Neuronal stem cell (in vitro differentiated cells): Measurements from ENCODE around the gene TMEM87B.

ENCODE experiments used
- DNase-seq: peaks from one replicate; pipeline ENCODE4 v3.0.0-alpha.2; 2013; ENCODE audit warnings: low spot score
- H2AFZ ChIP-seq: one replicate; pipeline ENCODE4 v1.6.1; 2013; ENCODE audit warnings: mild to moderate bottlenecking, low read length, inconsistent platforms
- H2AK5ac ChIP-seq: 2 replicates; pipeline ENCODE4 v1.6.1; 2013; ENCODE audit warnings: low read depth, mild to moderate bottlenecking, inconsistent platforms, low read length, moderate library complexity, mixed read lengths
- H2BK120ac ChIP-seq: 2 replicates; pipeline ENCODE4 v1.6.1; 2013; ENCODE audit warnings: low read depth, mild to moderate bottlenecking, inconsistent platforms, low read length, moderate library complexity, mixed read lengths
- H2BK12ac ChIP-seq: one replicate; pipeline ENCODE4 v1.6.1; 2013; ENCODE audit warnings: low read length, inconsistent platforms
- H2BK15ac ChIP-seq: 2 replicates; pipeline ENCODE4 v1.6.1; 2013; ENCODE audit warnings: mild to moderate bottlenecking, low read length, inconsistent platforms, mixed read lengths
- H2BK5ac ChIP-seq: one replicate; pipeline ENCODE4 v1.6.1; 2013; ENCODE audit warnings: inconsistent platforms, mild to moderate bottlenecking, low read length, moderate library complexity
- H3K14ac ChIP-seq: one replicate; pipeline ENCODE4 v1.6.1; 2013; ENCODE audit warnings: low read length, inconsistent platforms
- H3K18ac ChIP-seq: 2 replicates; pipeline ENCODE4 v1.6.1; 2013; ENCODE audit warnings: low read length, inconsistent platforms
- H3K23ac ChIP-seq: 2 replicates; pipeline ENCODE4 v1.6.1; 2013; ENCODE audit warnings: low read depth, mild to moderate bottlenecking, mixed read lengths, low read length, inconsistent platforms; ENCODE audit not compliant: poor library complexity
- H3K27ac ChIP-seq: replicated peaks from 3 replicates; pipeline ENCODE4 v1.5.1; 2013; ENCODE audit warnings: low read length, inconsistent platforms
- H3K27me3 ChIP-seq, 3 experiments: 2 replicates each; pipeline ENCODE4 v1.6.1; 2013; ENCODE audit warnings: low read length in 3 of 3, mild to moderate bottlenecking in 2 of 3, inconsistent platforms in 1 of 3, low read depth in 1 of 3, mixed read lengths in 1 of 3, moderate library complexity in 1 of 3; ENCODE audit not compliant: control insufficient read depth in 3 of 3, insufficient read depth in 3 of 3
- H3K36me3 ChIP-seq, 2 donors: replicated peaks in 1 of 2; 2 replicates each; pipeline ENCODE4 v1.6.1; 2013; ENCODE audit warnings: low read length in 2 of 2; ENCODE audit not compliant: control insufficient read depth in 2 of 2, insufficient read depth in 2 of 2
- H3K4ac ChIP-seq: 2 replicates; pipeline ENCODE4 v1.6.1; 2013; ENCODE audit warnings: inconsistent platforms, mild to moderate bottlenecking, low read length, moderate library complexity
- H3K4me1 ChIP-seq, 2 donors: 1 replicate in 1 of 2; 2 replicates in 1 of 2; pipeline ENCODE4 v1.6.1; 2013; ENCODE audit warnings: low read length in 2 of 2, low read depth in 1 of 2; ENCODE audit not compliant: control insufficient read depth in 2 of 2, insufficient read depth in 1 of 2
- H3K4me2 ChIP-seq: one replicate; pipeline ENCODE4 v1.6.1; 2013; ENCODE audit warnings: mild to moderate bottlenecking, low read length, inconsistent platforms; ENCODE audit not compliant: insufficient read depth, poor library complexity, severe bottlenecking
- H3K4me3 ChIP-seq, 2 donors: 2 replicates each; pipeline ENCODE4 v1.5.1; 2013; ENCODE audit warnings: low read length in 2 of 2, mild to moderate bottlenecking in 2 of 2, inconsistent platforms in 1 of 2, moderate library complexity in 1 of 2
- H3K79me1 ChIP-seq: one replicate; pipeline ENCODE4 v1.6.1; 2013; ENCODE audit warnings: low read depth, mild to moderate bottlenecking, inconsistent platforms, low read length, moderate library complexity
- H3K9ac ChIP-seq: one replicate; pipeline ENCODE4 v1.6.1; 2013; ENCODE audit warnings: mild to moderate bottlenecking, low read depth, low read length, inconsistent platforms; ENCODE audit not compliant: poor library complexity
- H3K9me3 ChIP-seq, 2 donors: replicated peaks in 1 of 2; 2 replicates each; pipeline versions ENCODE3 to v1.6.1; 2013; ENCODE audit warnings: low read length in 2 of 2, mild to moderate bottlenecking in 2 of 2, inconsistent platforms in 1 of 2, low read depth in 1 of 2, mixed read lengths in 1 of 2, moderate library complexity in 1 of 2; ENCODE audit not compliant: control insufficient read depth in 2 of 2, insufficient read depth in 1 of 2
- H4K8ac ChIP-seq: one replicate; pipeline ENCODE4 v1.6.1; 2013; ENCODE audit warnings: low read depth, mild to moderate bottlenecking, inconsistent platforms, low read length, moderate library complexity
- H4K91ac ChIP-seq: one replicate; pipeline ENCODE4 v1.6.1; 2013; ENCODE audit warnings: low read length, low read depth, mild to moderate bottlenecking, inconsistent platforms; ENCODE audit not compliant: poor library complexity
- WGBS, 2 donors: extraction: QIAGEN DNeasy Blood & Tissue Kit; methylation state at CpG; one replicate each; pipeline ENCODE4 v1.1.7; 2013; ENCODE audit warnings: missing lambda C conversion rate in 2 of 2, mixed read lengths in 1 of 2; ENCODE audit not compliant: insufficient read length in 2 of 2, insufficient replicate concordance in 1 of 2; ENCODE audit errors: extremely low coverage in 2 of 2; 5-methylcytosine and 5-hydroxymethylcytosine counted together

Gene TMEM87B

DNA sequence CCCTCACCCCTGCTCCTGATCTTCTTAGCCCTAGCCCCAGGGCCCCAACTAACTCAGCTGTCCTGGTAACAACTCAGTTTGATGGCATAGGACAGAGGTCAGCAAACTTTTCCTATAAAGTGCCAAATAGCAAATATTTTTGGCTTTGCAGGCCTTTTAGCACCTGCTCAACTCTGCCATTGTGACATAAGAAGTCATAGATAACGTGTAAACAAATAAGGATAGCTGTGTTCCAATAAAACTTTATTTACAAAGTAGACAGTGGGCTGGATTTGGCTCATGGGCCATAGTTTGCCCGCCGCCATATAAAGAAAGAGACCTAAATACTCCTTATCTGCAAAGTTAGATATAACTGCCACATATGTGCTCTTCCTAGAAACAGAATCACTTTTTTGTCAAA is 27.3 kb upstream of the TMEM87B start:
- Histone ChIP-seq H3K27me3 (no peaks in the 10 kb centered on the region), H2AK5ac (no peak overlapping the region), H4K91ac (no peak overlapping the region), H3K23ac (no peak overlapping the region), H2BK15ac (no peak overlapping the region), H2BK5ac (no peak overlapping the region), H3K9ac (no peak overlapping the region), H3K79me1 (no peaks in the 10 kb centered on the region), H2BK120ac (no peak overlapping the region), H3K14ac (no peak overlapping the region), H3K9me3 (no peaks in the 10 kb centered on the region), H2AFZ (no peak overlapping the region), H3K27ac (no peak overlapping the region), H3K18ac (no peak overlapping the region), H2BK12ac (no peak overlapping the region), H3K4me1 (peaks cover 4 to 6% of the 10 kb centered on the region in 2 donors), H3K36me3 (peaks cover 0 to 2% of the 10 kb centered on the region in 2 donors), H3K4ac (no peak overlapping the region), H3K4me3 (no peak overlapping the region), H4K8ac (no peak overlapping the region), H3K4me2 (no peak overlapping the region)
- WGBS, 2 donors = no CpG with 5 or more reads among the region's 3 CpGs
- DNase-seq = no peak

DNA sequence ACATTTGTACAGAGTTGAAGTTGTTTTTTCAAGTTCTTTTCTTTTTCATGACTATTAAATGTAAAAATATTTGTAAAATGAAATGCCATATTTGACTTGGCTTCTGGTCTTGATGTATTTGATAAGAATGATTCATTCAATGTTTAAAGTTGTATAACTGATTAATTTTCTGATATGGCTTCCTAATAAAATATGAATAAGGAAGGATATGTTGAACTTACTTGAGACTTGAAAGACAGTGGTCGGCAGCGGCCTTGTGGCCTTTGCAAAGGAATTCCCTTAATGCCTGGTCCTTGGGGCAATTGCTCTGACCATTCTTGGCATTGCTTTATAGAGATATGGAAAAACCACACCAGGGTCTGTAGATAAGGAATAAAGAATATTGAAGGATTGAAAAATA is 25.9 kb upstream of the TMEM87B start:
- Histone ChIP-seq H3K9me3 (no peaks in the 10 kb centered on the region), H2AFZ (no peak overlapping the region), H2BK15ac (no peak overlapping the region), H4K91ac (no peak overlapping the region), H2BK12ac (no peak overlapping the region), H3K4me3 (no peak overlapping the region), H4K8ac (no peak overlapping the region), H3K4ac (no peak overlapping the region), H3K14ac (no peak overlapping the region), H2BK120ac (no peak overlapping the region), H3K27me3 (no peaks in the 10 kb centered on the region), H3K9ac (no peak overlapping the region), H3K79me1 (no peaks in the 10 kb centered on the region), H2BK5ac (no peak overlapping the region), H3K23ac (no peak overlapping the region), H2AK5ac (no peak overlapping the region), H3K18ac (no peak overlapping the region), H3K36me3 (peaks cover 0 to 2% of the 10 kb centered on the region in 2 donors), H3K4me1 (peaks cover 4 to 6% of the 10 kb centered on the region in 2 donors), H3K4me2 (no peak overlapping the region), H3K27ac (no peak overlapping the region)
- WGBS, 2 donors = no CpG with 5 or more reads among the region's 2 CpGs
- no peak for DNase-seq

DNA sequence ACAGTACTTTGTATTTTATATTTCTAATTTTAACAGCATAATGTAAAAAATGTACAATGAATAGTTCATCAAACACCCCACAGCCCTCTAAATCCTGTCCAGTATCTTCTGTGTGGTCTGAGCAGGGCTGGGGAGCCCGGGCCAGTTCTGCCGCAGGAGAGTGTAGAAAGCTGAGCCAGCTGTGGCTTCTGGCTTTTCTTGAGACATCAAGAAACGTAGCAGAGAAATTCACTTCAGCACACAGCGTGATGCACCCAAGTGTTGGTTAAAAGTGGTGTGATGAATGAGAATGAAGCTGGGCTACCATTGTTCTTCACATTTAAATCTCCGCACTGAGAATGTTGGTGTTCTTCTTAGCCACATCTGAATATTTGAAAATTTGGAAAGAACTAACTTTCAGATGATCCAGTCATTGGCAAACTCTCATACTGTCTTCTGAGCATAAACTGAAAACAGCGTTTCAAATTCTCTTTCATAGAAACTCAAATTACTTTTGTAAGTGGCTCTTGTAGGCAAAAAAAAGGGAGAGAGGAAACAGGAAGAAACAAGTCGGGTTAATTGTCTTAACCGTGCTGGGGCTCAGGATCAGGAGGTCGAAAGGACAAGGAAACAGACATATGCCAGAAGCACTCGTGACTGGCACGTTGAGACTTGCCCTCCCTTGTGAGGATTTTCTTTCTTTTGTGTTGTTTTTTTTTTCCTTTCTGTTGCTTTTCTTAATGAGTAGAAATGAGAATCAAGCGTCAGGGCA is 23.4 kb upstream of the TMEM87B start:
- Histone ChIP-seq H3K4me2 (no peak overlapping the region), H3K9ac (no peak overlapping the region), H3K27me3 (no peaks in the 10 kb centered on the region), H2BK15ac (no peak overlapping the region), H2BK5ac (no peak overlapping the region), H3K14ac (no peak overlapping the region), H3K23ac (no peak overlapping the region), H3K4me3 (peak overlapping the region in 1 of 2 donors; percentile 17), H3K36me3 (no peaks in the 10 kb centered on the region), H2BK120ac (no peak overlapping the region), H4K91ac (no peak overlapping the region), H3K79me1 (no peaks in the 10 kb centered on the region), H2BK12ac (no peak overlapping the region), H2AFZ (peak overlapping the region; percentile 78), H3K9me3 (peaks cover 0 to 4% of the 10 kb centered on the region in 2 donors), H3K27ac (peak overlapping the region; percentile 28), H3K4me1 (peaks cover 4 to 6% of the 10 kb centered on the region in 2 donors), H3K18ac (no peak overlapping the region), H2AK5ac (no peak overlapping the region), H3K4ac (no peak overlapping the region), H4K8ac (no peak overlapping the region)
- no peak for DNase-seq
- WGBS, 2 donors = no CpG with 5 or more reads among the region's 12 CpGs

DNA sequence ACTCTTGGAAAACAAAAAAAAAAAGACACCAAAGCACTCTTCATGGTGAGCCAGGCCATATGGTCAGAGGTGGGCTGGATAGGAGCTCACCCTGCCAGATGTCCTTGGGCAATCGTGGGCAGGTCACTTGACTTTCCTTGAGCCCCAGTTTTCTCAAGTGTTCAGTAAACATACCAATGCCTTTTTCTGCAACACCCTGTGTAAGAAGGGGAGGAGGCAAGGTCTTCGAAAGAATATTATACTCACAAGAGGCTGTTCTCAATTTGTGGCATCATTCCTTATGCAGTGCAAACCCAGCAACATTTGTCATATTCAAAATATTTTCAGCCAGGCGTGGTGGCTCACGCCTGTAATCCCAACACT is 22.9 kb upstream of the TMEM87B start:
- H2BK120ac ChIP-seq = no peak overlapping the region
- H3K9me3 ChIP-seq = peaks cover 0 to 4% of the 10 kb centered on the region in 2 donors
- peak overlapping the region; percentile 78 for H2AFZ ChIP-seq
- DNase-seq = no peak
- H3K27me3 ChIP-seq = no peaks in the 10 kb centered on the region
- no CpG with 5 or more reads among the region's 4 CpGs for WGBS, 2 donors
- no peak overlapping the region for H3K4me2 ChIP-seq
- no peak overlapping the region for H3K4ac ChIP-seq
- H4K8ac ChIP-seq = no peak overlapping the region
- H2BK5ac ChIP-seq = no peak overlapping the region
- no peak overlapping the region for H3K4me3 ChIP-seq
- H3K4me1 ChIP-seq = peaks cover 4 to 6% of the 10 kb centered on the region in 2 donors
- no peak overlapping the region for H2BK12ac ChIP-seq
- H4K91ac ChIP-seq = no peak overlapping the region
- no peaks in the 10 kb centered on the region for H3K79me1 ChIP-seq
- no peak overlapping the region for H3K14ac ChIP-seq
- no peak overlapping the region for H3K9ac ChIP-seq
- no peak overlapping the region for H2AK5ac ChIP-seq
- H3K23ac ChIP-seq = no peak overlapping the region
- H3K36me3 ChIP-seq = no peaks in the 10 kb centered on the region
- H3K27ac ChIP-seq = no peak overlapping the region
- no peak overlapping the region for H2BK15ac ChIP-seq
- H3K18ac ChIP-seq = no peak overlapping the region
